Type B pancreatic cell (in vitro differentiated cells): ENCODE results near the gene SPPL2B. TPM values are rescaled to one million over a fixed set of nuclear protein-coding genes. Genes with fewer than 3 reads are reported as not detected.
"Not testable (repeated sequence)": the region's sequence is repeated elsewhere in the genome, so short reads cannot be mapped to it uniquely, and the experiment has no call there.

ENCODE experiments used
- DNase-seq: peaks from one replicate; pipeline ENCODE4 v3.0.0; 2021; ENCODE audit warnings: mixed read lengths; ENCODE audit not compliant: unreplicated experiment; ENCODE audit errors: extremely low spot score
- H3K27ac Mint-ChIP-seq: 2 replicates; pipeline ENCODE4 v1.8.0; 2021; ENCODE audit warnings: mild to moderate bottlenecking, mixed read lengths
- H3K27me3 Mint-ChIP-seq: 2 replicates; pipeline ENCODE4 v1.8.0; 2021; ENCODE audit warnings: mixed read lengths
- H3K36me3 Mint-ChIP-seq: 2 replicates; pipeline ENCODE4 v1.8.0; 2021; ENCODE audit warnings: mixed read lengths
- H3K4me1 Mint-ChIP-seq: one replicate; pipeline ENCODE4 v1.8.0; 2021; ENCODE audit warnings: mixed read lengths; ENCODE audit not compliant: unreplicated experiment
- H3K4me3 Mint-ChIP-seq: 2 replicates; pipeline ENCODE4 v1.8.0; 2021; ENCODE audit warnings: mild to moderate bottlenecking, mixed read lengths
- H3K9me3 Mint-ChIP-seq: 2 replicates; pipeline ENCODE4 v1.8.0; 2021; ENCODE audit warnings: mixed read lengths
- CTCF ChIP-seq: fragments of 200-600 bp; sonication (generic); conservative IDR thresholded peaks from 2 replicates; pipeline ENCODE4 v1.5.0; 2021; ENCODE audit warnings: antibody characterized with exemption, mild to moderate bottlenecking
- long read RNA-seq: library from polyadenylated mRNA; unstranded; transcript quantifications from one replicate; pipeline ENCODE4 v2.0.0, GENCODE V29; 2020
- total RNA-seq: library from RNA; stranded (reverse); gene quantifications from 2 replicates; pipeline ENCODE4 v1.2.1, GENCODE V29; 2021; ENCODE audit warnings: low replicate concordance

The SPPL2B gene
- 131 and 149 TPM in 2 replicates for total RNA-seq
- long read RNA-seq, partial matches to known transcripts = 3 of 11 reads
- long read RNA-seq, other reads (novel, unspliced or antisense) = 6 of 11 reads

GRCh38 chr19:2328401-2329148 is at the start of gene SPPL2B, which contains the start of gene LSM7:
TSS of gene SPPL2B (plus strand) at chr19:2328684. CDS start at chr19:2328710, 26 bp downstream.
TSS of gene LSM7 (minus strand) at chr19:2328586. CDS start at chr19:2328566, 20 bp downstream.
- peak within 1 kb of the TSS; percentile 97 for H3K4me3 Mint-ChIP-seq
- DNase-seq = peak; percentile 96
- H3K27me3 Mint-ChIP-seq = no peaks in the 10 kb centered on the region
- H3K4me1 Mint-ChIP-seq = peaks cover 42% of the 10 kb centered on the region
- no peaks in the 10 kb centered on the region for H3K9me3 Mint-ChIP-seq
- peak within 1 kb of the TSS; percentile 100 for H3K27ac Mint-ChIP-seq
- no peak for TF ChIP-seq CTCF
- H3K36me3 Mint-ChIP-seq = no peaks in the 10 kb centered on the region

GRCh38 chr19:2280633-2281264 is 47.7 kb upstream of the SPPL2B start:
- no peak for TF ChIP-seq CTCF
- no peaks in the 10 kb centered on the region for H3K36me3 Mint-ChIP-seq
- H3K4me1 Mint-ChIP-seq = peaks cover 5% of the 10 kb centered on the region
- H3K4me3 Mint-ChIP-seq = no peak overlapping the region
- H3K9me3 Mint-ChIP-seq = no peaks in the 10 kb centered on the region
- peaks cover 28% of the 10 kb centered on the region for H3K27me3 Mint-ChIP-seq
- no peak for DNase-seq
- H3K27ac Mint-ChIP-seq = no peak overlapping the region

GRCh38 chr19:2281265-2282061 is 47.0 kb upstream of the SPPL2B start:
- H3K27ac Mint-ChIP-seq, H3K36me3 Mint-ChIP-seq, DNase-seq, H3K9me3 Mint-ChIP-seq, H3K4me3 Mint-ChIP-seq, H3K4me1 Mint-ChIP-seq: not testable (repeated sequence)
- H3K27me3 Mint-ChIP-seq = peaks cover 34% of the 10 kb centered on the region

- Mint-ChIP-seq H3K27ac (peak within 1 kb of the TSS; percentile 28), H3K36me3 (no peaks in the 10 kb centered on the region), H3K4me3 (peak within 1 kb of the TSS; percentile 44), H3K27me3 (peaks cover 38% of the 10 kb centered on the region), H3K9me3 (no peaks in the 10 kb centered on the region), H3K4me1 (peaks cover 5% of the 10 kb centered on the region)
- no peak for DNase-seq
- TF ChIP-seq CTCF = no peak
Measured at GRCh38 chr19:2282062-2282861, 46.2 kb upstream of the SPPL2B start, which contains the start of gene PEAK3. TSS of gene PEAK3 (minus strand) at chr19:2282175. CDS start at chr19:2280931, 1,244 bp downstream.

- no peaks in the 10 kb centered on the region for H3K36me3 Mint-ChIP-seq
- peaks cover 5% of the 10 kb centered on the region for H3K4me1 Mint-ChIP-seq
- peaks cover 44% of the 10 kb centered on the region for H3K27me3 Mint-ChIP-seq
- peak overlapping the region; percentile 44 for H3K4me3 Mint-ChIP-seq
- no peak for DNase-seq
- no peak for TF ChIP-seq CTCF
- peak overlapping the region; percentile 28 for H3K27ac Mint-ChIP-seq
- no peaks in the 10 kb centered on the region for H3K9me3 Mint-ChIP-seq
Measured at GRCh38 chr19:2282862-2283237, 45.6 kb upstream of the SPPL2B start.
